GM18498 (cell line): Measurements from ENCODE around the gene AARS2.
"Not testable (repeated sequence)": the region's sequence is repeated elsewhere in the genome, so short reads cannot be mapped to it uniquely, and the experiment has no call there.

ENCODE experiments used
- ATAC-seq: cut with Tn5 transposase; IDR thresholded peaks from one replicate; pipeline ENCODE4 v1.9.1; 2021; ENCODE audit warnings: mild to moderate bottlenecking, moderate library complexity; ENCODE audit not compliant: unreplicated experiment

AARS2 gene

DNA sequence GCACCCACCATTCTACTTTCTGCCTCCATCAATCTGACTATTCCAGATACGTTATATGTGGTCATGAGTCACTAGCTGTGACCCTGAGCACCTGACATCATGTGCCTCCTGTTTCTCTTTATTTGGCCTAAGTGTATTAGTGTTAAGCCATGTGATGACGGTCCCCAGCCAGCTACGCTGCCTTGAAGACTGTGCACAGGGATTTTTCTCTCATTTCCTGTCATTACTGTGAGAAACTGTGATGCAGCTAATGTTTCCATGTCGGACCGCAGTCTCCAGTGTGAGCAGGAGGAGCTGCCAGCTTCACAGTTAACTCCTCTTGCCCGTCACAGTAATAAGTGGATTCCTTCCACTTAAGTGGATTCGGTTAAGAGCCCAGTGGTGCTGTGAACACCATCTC, 19.4 kb upstream of the AARS2 start:
- no peak for ATAC-seq

DNA sequence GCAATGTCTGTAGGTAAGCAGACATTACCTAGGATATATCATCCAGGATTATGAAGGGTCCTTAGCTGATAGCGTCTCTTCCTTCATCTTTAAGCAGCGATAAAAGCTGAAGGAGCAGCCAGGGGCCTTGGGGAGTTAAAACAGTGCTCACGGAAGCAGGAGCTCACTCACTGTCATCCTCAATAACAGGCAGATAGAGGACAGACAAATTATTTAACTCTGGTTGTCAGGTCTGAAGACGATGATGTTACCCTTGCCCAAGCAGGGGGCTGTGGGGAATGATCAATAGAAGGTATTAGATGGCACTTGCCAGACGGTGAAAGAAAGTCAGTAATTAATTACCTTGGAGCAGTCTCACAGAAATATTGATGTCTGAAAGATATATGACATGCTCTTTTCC, 16.7 kb upstream of the AARS2 start:
- ATAC-seq, result no peak

DNA sequence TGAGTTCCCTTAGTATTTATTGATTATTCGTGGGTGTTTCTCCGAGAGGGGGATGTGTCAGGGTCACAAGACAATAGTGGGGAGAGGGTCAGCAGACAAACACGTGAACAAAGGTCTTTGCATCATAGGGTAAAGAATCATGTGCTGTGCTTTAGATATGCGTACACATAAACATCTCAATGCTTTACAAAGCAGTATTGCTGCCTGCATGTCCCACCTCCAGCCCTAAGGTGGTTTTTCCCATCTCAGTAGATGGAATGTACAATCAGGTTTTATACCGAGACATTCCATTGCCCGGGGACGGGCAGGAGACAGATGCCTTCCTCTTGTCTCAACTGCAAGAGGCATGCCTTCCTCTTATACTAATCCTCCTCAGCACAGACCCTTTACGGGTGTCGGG, 15.1 kb upstream of the AARS2 start:
- ATAC-seq, result not testable (repeated sequence)

DNA sequence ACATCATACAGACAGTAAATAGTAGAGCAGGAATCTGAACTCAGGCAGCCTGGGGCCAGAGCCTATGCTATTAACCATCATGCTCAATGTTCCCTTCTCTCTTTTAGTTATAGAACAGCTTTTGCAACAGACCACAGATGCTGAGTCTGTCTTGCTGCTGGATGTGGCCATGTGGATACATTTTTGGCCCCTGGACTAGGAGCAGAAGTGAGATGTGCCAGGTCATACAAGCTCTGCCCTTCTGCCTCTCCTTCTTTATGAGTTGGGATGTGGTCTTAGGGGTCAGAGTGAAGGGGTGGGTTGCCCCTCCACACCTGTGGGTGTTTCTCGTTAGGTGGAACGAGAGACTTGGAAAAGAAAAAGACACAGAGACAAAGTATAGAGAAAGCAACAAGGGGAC, 14.6 kb upstream of the AARS2 start:
- no peak for ATAC-seq

DNA sequence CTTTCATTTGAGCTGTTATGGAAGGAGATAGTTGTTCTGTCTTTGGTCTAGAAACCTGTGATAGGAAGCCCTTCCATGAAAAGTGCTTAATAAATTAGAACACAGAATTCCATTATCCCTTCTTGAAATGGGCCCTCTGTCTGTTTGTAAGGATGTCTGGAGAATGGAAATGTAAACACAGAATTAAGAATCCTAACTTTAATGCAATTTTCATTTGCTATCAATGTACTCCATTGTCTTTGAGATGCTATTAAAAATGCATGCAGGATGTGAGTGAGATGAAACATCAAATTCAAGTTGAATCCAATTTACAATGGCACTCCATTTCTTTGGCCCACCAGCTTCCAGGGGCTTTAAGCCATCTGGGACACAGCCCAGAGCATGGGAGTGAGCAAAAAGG, 13.9 kb upstream of the AARS2 start:
- ATAC-seq, result no peak

DNA sequence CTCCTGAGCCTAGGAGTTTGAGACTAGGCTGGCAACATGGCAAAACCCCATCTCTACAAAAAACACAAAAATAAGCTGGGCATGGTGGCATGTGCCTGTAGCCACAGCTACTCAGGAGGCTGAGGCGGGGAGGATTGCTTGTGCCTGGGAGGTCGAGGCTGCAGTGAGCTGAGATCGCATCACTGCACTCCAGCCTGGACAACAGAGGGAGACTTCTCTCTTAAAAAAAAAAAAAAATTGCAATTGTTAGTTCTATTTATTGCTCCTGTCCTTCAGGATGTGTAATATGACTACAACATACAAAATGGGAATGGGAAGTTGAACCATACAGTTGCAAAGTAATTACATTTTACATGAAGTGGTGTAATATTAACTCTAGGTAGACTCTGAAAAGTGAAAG, 8.1 kb upstream of the AARS2 start:
- ATAC-seq, result no peak

DNA sequence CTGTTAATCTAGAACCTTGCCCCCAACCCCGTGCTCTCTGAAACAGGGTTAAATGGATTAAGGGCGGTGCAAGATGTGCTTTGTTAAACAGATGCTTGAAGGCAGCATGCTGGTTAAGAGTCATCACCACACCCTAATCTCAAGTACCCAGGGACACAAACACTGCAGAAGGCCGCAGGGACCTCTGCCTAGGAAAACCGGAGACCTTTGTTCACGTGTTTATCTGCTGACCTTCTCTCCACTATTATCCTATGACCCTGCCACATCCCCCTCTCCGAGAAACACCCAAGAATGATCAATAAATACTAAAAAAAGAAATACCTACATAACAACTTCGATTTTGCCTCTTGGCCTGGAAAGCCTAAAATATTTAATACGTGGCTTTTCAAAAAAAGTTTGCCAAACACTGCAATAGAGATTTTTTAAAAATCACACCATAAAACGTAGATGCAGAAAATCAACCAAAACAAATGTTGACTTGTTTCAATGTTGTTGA, 4.0 kb upstream of the AARS2 start:
- ATAC-seq, result not testable (repeated sequence)

DNA sequence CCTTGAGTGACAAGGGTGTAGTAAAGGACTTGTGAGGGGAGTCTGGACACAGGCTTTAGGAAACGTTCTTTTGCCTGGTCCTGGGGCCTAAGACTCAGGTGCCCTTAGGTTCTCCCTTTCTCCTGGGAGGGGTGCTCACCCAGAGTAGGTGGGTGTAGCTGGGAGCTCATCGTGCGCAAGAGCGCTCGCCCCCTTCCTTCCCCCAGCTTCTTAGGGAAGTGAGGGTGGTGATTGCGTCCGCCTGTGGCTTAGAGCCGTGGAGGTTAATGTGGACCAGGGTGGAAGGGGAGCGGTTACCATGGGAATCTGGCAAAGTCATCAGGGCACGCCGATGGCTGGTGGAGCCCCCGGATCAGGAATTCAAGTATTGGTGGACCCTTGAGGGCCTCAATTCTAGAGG, 3.3 kb upstream of the AARS2 start:
- ATAC-seq, result no peak

DNA sequence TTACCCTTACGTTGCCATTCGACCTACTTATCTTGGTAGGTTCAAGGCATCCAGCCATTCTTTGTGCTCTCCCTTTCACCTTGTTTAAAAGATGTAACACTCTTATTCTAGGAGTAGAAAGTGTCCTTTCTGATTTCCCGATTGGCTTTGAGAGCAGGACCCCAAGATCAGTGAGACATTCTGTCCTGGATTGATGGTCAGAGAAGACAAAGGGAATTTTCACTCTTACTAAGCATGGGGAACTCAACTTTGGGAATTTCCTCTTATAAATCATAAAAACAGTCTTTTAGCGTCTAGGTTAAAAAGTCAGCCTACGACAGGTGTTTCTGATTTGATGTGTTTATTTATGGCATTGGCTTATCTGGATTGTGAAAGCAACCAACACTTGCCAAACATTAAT, 2.8 kb upstream of the AARS2 start:
- ATAC-seq, result no peak

DNA sequence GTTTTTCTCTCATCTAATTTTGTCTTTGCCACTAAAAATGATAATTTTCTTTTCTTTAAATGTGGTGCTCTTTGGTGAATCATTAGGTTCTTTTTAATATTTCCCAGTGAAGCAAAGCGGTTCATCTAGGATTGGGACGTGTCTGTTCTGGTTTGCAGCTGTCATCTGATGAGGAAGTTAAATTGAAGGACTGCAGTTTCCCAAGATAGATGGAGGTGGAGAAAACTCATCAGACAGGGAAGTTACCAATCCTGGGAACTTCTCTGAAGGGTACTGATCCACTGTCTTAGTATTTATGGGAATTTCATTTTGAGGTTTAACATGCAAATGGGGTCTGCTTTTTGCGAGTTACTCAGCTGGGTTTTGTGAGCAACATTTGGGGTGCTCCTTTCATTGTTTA, 2.4 kb upstream of the AARS2 start:
- no peak for ATAC-seq

DNA sequence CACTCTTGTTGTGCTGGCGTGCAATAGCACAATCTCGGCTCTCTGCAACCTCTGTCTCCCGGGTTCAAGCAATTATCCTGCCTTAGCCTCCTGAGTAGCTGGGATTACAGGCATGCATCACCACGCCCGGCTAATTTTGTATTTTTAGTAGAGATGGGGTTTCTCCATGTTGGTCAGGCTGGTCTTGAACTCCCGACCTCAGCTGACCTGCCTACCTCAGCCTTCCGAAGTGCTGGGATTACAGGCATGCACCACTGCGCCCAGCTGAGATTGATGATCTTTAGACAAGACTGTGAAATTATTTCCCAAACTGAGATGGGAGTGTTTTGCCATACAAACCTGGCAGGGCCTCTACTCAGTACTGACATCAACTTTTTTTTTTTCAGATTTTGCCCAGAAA, 1.5 kb upstream of the AARS2 start:
- ATAC-seq, result not testable (repeated sequence)

DNA sequence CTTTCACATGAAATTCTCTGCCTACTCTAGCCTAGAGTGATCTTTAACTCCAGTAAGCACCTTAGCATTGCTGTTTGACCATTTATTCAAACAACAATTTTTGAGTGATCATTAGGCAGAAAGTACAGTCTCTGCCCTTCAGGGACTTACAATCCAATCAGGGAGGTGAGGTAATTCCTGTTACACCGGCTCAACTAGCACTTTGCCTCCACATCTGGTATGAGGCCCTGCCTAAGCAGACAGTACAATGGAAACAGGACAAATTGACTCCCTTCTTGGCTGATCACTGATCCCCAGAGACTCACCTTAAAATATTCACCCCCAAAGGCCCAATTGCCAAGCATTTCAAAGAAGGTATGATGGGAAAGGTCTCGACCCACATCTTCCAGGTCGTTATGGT, 1.4 kb downstream of the AARS2 start:
- ATAC-seq, result no peak

DNA sequence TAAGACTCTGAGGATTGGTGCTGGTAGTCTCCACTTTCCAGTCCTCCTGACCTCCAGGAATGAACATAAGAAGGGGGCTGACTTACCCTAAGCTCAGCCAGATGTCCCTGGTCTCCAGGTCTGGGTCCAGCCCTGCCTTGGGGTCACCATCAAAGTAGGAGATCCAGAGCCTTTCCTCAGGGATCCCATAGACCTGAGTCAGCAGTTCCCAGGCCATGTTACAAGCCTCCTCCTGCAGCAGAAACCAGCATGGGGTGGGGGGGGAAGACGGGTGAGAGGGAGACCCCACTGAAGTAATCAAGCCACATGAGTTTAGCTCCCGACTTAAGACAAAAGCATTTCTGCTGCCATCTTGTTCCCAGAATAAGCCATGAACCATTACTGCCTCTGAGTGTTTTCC, 1.8 kb downstream of the AARS2 start:
- ATAC-seq, result no peak

DNA sequence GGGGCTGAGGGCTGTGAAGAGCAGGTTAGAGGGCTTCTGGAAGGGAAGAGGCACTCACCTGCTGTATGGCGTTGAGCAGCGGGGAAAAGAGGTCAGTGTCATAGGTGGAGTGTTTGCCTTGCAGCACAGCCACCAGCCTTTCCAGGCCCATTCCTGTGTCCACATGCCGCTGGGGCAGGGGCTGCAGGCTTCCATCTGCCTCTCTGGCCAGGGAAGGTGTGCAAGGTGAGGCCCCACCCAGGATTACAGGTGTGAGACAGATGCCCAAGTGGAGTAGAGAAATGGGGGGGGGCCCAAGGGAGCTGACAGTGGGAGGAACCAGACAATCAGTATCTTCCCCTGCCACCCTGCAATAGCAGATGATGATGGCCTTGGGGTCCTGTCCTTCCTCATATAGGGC, 2.9 kb downstream of the AARS2 start:
- no peak for ATAC-seq

DNA sequence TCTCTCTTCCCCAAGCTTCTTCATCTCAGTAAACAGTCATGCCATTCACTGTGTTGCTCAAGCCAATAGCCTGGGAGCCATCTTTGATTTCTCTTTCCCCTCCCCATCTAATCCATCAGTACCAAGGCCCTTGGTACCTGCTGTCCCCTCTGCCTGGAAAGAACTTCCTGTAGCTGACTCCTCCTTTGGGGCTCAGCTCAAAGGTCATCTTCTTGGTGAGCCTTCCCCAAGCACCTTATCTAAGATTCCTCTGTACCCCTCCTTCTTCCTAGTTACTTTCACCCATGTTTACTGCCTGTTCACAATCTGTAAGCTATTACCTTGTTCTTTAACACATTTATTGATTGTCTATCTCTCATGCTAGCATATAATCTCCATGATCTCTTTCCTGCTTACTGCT, 3.5 kb downstream of the AARS2 start:
- ATAC-seq, result no peak

DNA sequence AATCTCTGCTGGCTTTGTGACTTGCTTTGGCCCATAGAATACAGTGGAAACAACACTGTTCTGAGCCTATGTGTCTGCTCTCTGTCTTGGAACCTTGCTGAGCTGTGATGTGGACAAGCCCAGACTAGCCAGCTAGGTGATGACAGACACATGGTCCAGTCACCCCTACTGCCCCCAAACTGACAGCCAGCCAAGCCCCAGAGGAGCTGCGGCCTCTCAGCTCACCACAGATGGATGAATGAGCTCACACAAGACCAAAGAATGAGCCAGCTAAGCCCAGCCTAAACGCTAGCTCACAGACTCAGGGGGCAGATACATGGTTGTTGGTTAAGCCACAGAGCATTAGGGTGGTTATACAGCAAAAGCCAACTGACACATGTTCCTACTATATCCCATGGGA, 4.1 kb downstream of the AARS2 start:
- ATAC-seq, result no peak

DNA sequence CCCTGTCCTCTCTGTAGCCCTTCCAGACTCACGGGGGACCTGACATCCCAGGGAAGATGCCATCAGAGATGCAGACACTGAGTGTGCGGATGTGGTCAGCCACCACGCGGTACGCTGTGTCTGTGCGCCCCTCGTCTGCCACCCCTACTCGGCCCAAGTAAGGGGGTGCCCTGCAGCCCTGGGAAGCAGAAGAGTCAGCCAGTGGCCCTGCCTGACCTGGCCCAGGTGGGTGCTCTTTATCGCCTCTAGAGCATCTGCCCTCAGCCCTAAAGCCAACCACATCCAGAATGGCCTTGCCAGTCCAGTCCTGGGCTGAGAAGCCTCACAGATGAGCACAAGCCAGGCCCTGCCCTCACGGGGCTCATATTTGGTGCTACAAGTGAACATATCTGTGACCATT, 5.9 kb downstream of the AARS2 start:
- no peak for ATAC-seq

DNA sequence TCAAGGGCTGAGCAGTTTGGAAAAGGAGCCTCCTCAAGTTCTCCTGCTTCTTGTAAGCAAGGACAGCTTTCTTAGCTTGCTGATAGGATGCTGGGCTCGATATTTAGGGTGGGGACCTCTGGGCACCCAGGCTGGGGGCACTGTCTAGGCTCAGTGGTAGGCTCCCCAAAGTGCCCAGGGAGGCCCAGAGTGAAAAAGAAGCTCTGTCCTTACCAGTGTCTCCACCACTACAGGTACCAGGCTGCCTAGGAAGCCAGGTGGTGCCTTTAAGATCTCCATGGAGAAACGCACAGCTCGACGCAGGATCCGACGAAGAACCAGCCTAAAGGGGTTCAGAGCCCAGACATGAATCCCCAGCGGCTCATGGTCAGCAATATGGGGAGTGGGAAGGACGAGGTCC, 6.4 kb downstream of the AARS2 start:
- ATAC-seq, result no peak

DNA sequence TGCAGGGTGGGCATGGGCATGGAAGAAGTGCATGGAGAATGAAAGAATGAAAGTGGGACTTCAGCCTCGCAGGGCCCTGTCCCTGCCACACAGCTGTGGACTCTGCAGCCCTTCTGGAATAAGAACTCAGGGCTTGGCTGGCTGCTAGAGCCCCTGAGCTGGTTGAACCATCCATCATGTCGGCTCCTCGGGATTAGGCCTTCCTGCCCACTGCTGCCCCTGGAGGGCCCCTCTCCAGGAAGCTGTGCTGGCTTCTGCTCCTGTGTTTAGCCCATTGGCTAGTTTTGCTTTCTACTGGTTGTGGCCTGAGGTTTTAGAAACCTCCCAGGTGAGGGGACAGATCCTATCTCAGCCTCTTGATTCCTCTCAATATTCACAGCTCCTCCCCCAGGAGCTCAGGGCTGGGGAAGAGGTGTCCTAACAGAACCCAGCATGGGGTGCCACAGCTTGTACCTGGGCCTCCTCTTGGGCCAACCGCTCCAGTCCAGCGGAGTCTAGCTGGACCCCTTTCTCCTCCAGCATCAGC, 7.9 kb downstream of the AARS2 start:
- ATAC-seq, result no peak

DNA sequence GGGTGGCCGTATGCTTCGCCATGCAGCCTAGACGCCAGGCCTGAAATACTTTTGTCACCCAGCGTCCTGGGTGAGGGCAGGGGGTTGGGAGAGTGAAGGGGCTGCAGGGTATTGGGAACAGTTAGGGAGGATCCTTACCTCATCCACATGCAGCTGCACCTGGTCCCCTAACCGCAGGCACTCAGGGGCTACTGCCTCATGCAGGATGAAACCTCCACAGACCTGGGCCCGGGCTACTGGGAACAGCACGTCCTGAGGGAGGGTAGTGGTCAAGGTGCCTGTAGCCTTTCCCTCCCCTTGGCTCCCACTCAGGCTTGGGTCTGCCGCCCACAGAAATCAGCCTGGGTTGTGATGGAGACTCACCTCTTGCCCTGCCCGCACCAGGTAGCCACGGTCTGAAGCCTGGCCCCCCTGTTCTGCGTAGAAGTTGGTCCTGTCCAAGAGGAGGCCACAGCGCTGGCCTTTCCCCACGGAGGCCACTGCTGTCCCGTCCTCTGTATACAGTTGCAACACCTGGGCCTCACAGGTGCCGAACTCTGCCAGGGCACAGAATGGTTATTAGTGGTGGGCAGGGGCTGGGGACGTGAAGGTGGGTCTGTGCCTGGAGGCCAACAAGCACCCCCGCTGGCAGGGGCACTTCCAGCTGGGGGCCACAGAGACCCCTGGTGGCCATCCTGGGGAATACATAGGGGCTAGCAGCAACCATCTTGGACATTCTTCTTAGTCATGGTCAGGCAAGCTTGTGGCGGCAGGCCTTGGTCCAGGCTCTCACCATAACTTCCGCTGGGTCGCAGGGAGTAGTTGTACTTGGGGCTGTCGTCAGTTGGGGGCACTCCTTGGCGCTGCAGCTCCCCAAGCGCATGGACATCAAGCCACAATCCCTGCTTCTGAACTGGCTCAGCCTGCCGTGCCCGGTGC, 8.6 kb downstream of the AARS2 start:
- no peak for ATAC-seq

DNA sequence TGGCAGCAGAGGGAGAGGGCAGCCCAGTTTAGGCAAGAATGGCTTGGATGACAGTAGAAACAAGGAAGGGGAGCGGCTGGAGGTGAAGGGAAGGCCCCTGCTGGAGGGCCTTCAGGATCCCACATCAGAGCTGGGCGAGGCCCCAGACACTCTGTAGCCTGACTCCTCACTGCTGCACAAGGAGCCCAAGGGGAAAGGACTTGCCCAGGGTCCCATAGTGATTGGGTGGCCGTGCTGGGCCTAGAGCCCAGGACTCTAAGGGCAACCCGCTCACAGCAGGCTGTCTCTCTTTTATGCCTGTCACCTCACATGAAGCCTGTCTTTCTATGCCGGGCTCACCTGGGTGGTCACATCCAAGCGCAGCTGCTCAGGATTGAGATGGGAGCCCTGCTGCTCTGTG, 9.3 kb downstream of the AARS2 start:
- ATAC-seq, result no peak

DNA sequence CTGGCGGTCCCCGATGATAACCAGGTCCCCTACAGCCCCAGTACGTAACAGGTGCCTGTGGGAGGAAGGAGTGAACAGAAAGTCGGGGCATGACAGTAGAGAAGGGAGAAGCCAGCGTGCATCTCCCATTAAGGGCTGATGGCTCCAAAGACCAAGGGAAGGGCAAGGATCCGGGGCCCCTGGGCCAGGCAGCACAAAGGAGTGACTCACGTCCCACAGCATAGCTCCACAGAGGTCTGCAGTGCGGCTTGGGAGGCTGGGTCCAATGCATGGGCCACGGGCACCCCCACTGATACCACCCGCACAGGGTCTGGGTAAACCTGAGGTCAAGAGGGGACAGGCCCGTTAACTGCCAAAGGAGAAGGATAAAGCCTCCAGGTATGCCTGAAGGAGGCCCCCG, 10.3 kb downstream of the AARS2 start:
- ATAC-seq, result no peak
